HepG2 (cell line): ENCODE data around the gene SRF. TPM values are rescaled to one million over a fixed set of nuclear protein-coding genes. Genes with fewer than 3 reads are reported as not detected.

Experiments used
- ARID5B ChIP-seq: IDR thresholded peaks from 2 replicates; pipeline ENCODE4 v1.4.0; 2020; ENCODE audit warnings: mild to moderate bottlenecking, missing genetic modification reagents
- FOXJ3 ChIP-seq: sonication (generic); formaldehyde crosslinking; IDR thresholded peaks from 2 replicates; pipeline ENCODE4 v1.4.0; 2020; ENCODE audit warnings: missing genetic modification reagents, mild to moderate bottlenecking, borderline replicate concordance
- MAFF ChIP-seq: IDR thresholded peaks from 2 replicates; pipeline ENCODE4 v1.6.1; 2011; ENCODE audit warnings: low read depth, low read length, improper control_type of control experiment
- MLXIP ChIP-seq: sonication (generic); formaldehyde crosslinking; IDR thresholded peaks from 2 replicates; pipeline ENCODE4 v1.9.0; 2021; ENCODE audit warnings: missing genetic modification reagents, borderline replicate concordance
- PAXIP1 ChIP-seq: sonication (generic); formaldehyde crosslinking; conservative IDR thresholded peaks from 2 replicates; pipeline ENCODE4 v1.4.0; 2020; ENCODE audit warnings: mild to moderate bottlenecking, missing genetic modification reagents, moderate library complexity
- REST ChIP-seq, 2 experiments: IDR thresholded peaks; 2 replicates each; pipeline ENCODE4 v1.6.1; 2011 to 2012; ENCODE audit warnings: low read length in 2 of 2, borderline replicate concordance in 1 of 2, low read depth in 1 of 2, mild to moderate bottlenecking in 1 of 2, moderate library complexity in 1 of 2
- ZIK1 ChIP-seq: sonication (generic); formaldehyde crosslinking; IDR thresholded peaks from 2 replicates; pipeline ENCODE4 v1.5.0; 2020; ENCODE audit warnings: mild to moderate bottlenecking, low read depth, missing genetic modification reagents, borderline replicate concordance
- ZNF564 ChIP-seq: sonication (generic); formaldehyde crosslinking; IDR thresholded peaks from 2 replicates; pipeline ENCODE4 v1.8.1; 2023; ENCODE audit warnings: mild to moderate bottlenecking, missing genetic modification reagents
- ZNF572 ChIP-seq: sonication (generic); formaldehyde crosslinking; IDR thresholded peaks from 2 replicates; pipeline ENCODE4 v1.5.1; 2020; ENCODE audit warnings: mild to moderate bottlenecking, missing genetic modification reagents
- ZNF883 ChIP-seq: sonication (generic); formaldehyde crosslinking; IDR thresholded peaks from 2 replicates; pipeline ENCODE4 v1.5.1; 2020; ENCODE audit warnings: mild to moderate bottlenecking, missing genetic modification reagents; ENCODE audit errors: not compliant biosample characterization
- polyA plus RNA-seq, 8 experiments: library from polyadenylated mRNA; depleted of rRNA in 3 of 8; stranded (reverse) in 7 of 8; unstranded in 1 of 8; fragments of >200 nt; fragmentation: Illumina TruSeq in 4 of 8; extraction: Trizol in 4 of 8; gene quantifications; 2 replicates each; pipeline versions ENCODE4 v1.2.1 to v1.2.3, GENCODE V29; 2011 to 2016; ENCODE audit warnings: low read depth in 4 of 8, missing spikeins in 1 of 8, mixed read lengths in 1 of 8; ENCODE audit not compliant: insufficient read depth in 1 of 8
- total RNA-seq, 5 experiments: library from RNA; depleted of rRNA; stranded (reverse); fragments of >200 nt; fragmentation: Illumina TruSeq; extraction: Trizol; gene quantifications; 2 replicates each; pipeline ENCODE4 v1.2.3, GENCODE V29; 2016; ENCODE audit warnings: low read depth in 1 of 5
- TF ChIP-seq, protein P1 (sequence below): sonication (generic); formaldehyde crosslinking; IDR thresholded peaks from 2 replicates; pipeline ENCODE4 v1.5.0; 2020; ENCODE audit warnings: mild to moderate bottlenecking, low read depth, missing genetic modification reagents, borderline replicate concordance

Gene SRF
- total and polyA plus RNA-seq, 2 of the 13 experiments (the other 11 are each of a cell fraction or from before 2014, with no cell fraction given) = 25.5 to 44.1 TPM

DNA sequence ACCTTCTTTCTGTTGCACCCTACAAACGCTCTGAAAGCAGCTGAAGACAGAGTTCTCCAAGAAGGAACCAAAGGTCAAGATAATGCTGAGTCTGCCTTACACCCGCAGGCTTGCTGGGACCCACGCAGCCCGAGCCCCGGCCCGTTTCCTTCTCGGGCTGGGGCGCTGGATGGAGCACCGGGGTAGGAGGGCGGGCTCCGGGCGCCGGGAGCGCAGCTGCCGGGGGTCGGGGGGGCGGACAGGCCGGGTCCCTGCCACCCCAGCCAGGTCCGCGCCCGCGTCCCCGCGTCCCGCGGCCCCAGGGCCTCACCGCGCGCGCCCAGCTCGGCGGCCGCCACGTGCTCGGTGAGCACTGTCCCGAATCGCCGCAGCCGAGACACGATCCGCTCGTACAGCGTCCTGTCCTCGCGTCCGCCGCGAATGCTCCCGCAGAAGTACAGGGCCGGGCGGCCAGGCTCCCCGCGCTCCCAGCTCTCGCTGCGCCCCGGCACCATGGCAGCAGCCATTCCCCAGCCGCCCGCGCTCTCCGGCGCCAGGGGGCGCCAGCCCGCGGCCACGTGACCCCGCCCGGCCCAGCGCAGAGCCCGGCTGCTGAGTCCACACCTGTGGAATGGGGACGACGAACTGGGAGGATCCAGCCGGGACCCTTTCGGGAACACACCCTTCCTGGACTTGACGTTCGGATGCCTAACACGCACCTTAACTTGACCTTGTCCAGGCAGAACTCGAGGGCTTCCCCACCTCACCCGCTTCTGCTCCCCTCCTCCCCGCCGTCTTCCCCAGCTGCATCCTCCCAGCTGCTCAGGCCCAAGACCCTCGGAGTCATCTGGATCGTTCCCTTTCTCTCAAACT, 58.1 kb downstream of the SRF start, which contains the start of gene DNPH1 (continued):
- TF ChIP-seq PAXIP1 (CRISPR knock-in tag) (peak; percentile 35; the same call in 1 of the 2 replicates), ZNF564 (CRISPR knock-in tag) (0 out of 2 replicates have a peak, but pooled peaks have one; percentile 62), MAFF (peak; percentile 52), ZNF883 (peak; percentile 26), FOXJ3 (CRISPR knock-in tag) (no peak), REST (IDR thresholded peaks at IDR 0.05; ENCODE audit: borderline replicate concordance in 1 of 2, low read depth in 1 of 2, low read length in 2 of 2) (no peak), ARID5B (peak; percentile 33; the same call in 1 of the 2 replicates), MLXIP (CRISPR knock-in tag) (peak; percentile 68), ZIK1 (CRISPR knock-in tag) (peak; percentile 91), ZNF572 (CRISPR knock-in tag) (no peak)
- TF ChIP-seq, protein P1, sequence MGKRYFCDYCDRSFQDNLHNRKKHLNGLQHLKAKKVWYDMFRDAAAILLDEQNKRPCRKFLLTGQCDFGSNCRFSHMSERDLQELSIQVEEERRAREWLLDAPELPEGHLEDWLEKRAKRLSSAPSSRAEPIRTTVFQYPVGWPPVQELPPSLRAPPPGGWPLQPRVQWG (CRISPR knock-in tag) = no peak; the same call in 1 of the 2 replicates
